RWPE2 (cell line): ENCODE measurements around the gene AGTPBP1.

Experiments
- ATAC-seq: fragments of 200-7000 bp; cut with Tn5 transposase; 3 replicates; pipeline ENCODE4 v1.9.1; 2021; ENCODE audit warnings: low read depth
- DNase-seq: peaks from one replicate; pipeline ENCODE4 v3.0.0-alpha.2; 2020; ENCODE audit warnings: low spot score
- H3K27ac ChIP-seq: fragments of 450-650 bp; 2 replicates; pipeline ENCODE4 v1.5.1; 2017; ENCODE audit warnings: mild to moderate bottlenecking; ENCODE audit not compliant: poor library complexity, severe bottlenecking
- H3K27me3 ChIP-seq: fragments of 250-450 bp; sonication (Bioruptor Pico); 2 replicates; pipeline ENCODE4 v1.5.1; 2021; ENCODE audit warnings: mild to moderate bottlenecking, moderate library complexity; ENCODE audit not compliant: insufficient read depth, poor library complexity, severe bottlenecking
- H3K36me3 ChIP-seq: fragments of 250-450 bp; sonication (Bioruptor Pico); 2 replicates; pipeline ENCODE4 v1.5.1; 2020; ENCODE audit warnings: low read depth, mild to moderate bottlenecking, moderate library complexity
- H3K4me1 ChIP-seq: fragments of 250-450 bp; sonication (Bioruptor Pico); 2 replicates; pipeline ENCODE4 v1.5.1; 2021; ENCODE audit warnings: mild to moderate bottlenecking, moderate library complexity; ENCODE audit not compliant: insufficient read depth, poor library complexity, severe bottlenecking
- H3K4me3 ChIP-seq: fragments of 250-450 bp; sonication (Bioruptor Pico); 2 replicates; pipeline ENCODE4 v1.5.1; 2021; ENCODE audit warnings: mild to moderate bottlenecking, moderate library complexity; ENCODE audit not compliant: severe bottlenecking
- H3K9me3 ChIP-seq: fragments of 250-450 bp; sonication (Bioruptor Pico); 2 replicates; pipeline ENCODE4 v1.5.1; 2021; ENCODE audit warnings: mild to moderate bottlenecking, moderate library complexity; ENCODE audit not compliant: severe bottlenecking
- CTCF ChIP-seq: fragments of 450-650 bp; IDR thresholded peaks from one replicate; pipeline ENCODE4 v1.5.1; 2017; ENCODE audit warnings: mild to moderate bottlenecking, moderate library complexity; ENCODE audit not compliant: poor library complexity, severe bottlenecking

AGTPBP1 gene

DNA sequence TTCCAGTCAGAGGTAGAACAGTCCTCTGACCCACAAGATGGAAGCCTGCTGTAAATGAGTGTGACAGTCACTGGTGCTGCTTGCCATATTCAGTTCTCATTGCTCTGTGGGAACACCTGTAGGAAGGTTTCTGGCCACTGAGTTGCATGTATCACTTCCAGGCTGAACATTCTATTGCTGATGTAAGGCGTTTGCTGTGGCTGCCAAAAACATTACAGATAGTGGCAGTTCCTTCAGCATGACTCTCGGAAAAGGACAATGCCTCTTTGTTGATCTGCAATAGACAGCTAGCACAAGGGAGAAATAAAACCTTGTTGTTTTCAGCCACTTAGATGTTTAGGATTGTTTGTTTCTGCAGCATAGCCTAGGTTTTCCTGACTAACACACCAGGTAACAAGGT lies 217.2 kb downstream of the AGTPBP1 start:
- Histone ChIP-seq H3K36me3 (no peaks in the 10 kb centered on the region), H3K4me1 (no peaks in the 10 kb centered on the region), H3K27ac (no peak overlapping the region), H3K4me3 (no peak overlapping the region), H3K27me3 (peaks cover 29% of the 10 kb centered on the region), H3K9me3 (no peaks in the 10 kb centered on the region)
- DNase-seq, result no peak
- no peak for TF ChIP-seq CTCF
- ATAC-seq, result no peak

- no peak for TF ChIP-seq CTCF
- Histone ChIP-seq H3K27ac (no peak overlapping the region), H3K9me3 (no peaks in the 10 kb centered on the region), H3K4me1 (no peaks in the 10 kb centered on the region), H3K36me3 (no peaks in the 10 kb centered on the region), H3K27me3 (peaks cover 29% of the 10 kb centered on the region), H3K4me3 (no peak overlapping the region)
- no peak for ATAC-seq
- no peak for DNase-seq
Measured at GRCh38 chr9:85523202-85523601, 218.6 kb downstream of the AGTPBP1 start.

DNA sequence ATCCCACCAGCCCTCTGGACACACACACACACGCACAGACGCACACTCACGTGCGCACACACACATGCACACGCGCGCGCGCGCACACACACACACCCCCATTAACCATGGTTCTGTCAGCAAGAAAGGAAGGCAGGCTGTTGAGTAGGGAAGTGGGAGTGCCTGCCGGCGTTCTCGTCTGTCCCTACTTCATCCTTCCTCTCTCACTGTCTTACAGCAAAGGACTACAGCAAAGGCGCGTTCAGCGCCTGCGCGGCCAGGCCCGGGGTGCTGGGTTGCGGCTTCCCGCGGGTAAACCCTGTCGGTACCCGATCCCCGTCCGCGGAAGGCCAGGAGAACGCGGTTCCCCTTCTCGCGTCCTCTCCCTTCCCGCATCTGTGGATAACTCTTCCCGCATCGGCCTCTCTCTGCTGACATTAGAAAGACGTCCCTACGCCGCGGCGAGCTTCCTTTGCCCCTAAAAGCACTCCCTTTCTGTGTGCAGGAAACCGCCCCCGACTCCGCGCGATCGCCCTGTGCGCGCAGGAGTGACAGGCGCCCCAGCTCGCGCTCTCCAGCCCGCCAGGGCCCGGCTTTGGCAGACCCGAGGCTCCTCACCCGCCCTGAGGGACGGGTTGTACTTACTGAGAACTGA lies 219.2 kb downstream of the AGTPBP1 start:
- H3K27me3 ChIP-seq, result peaks cover 29% of the 10 kb centered on the region
- H3K4me3 ChIP-seq, result peak overlapping the region; percentile 16
- DNase-seq (no peak), ATAC-seq (peak; percentile 74)
- no peak for TF ChIP-seq CTCF
- no peak overlapping the region for H3K27ac ChIP-seq
- no peaks in the 10 kb centered on the region for H3K36me3 ChIP-seq
- H3K4me1 ChIP-seq, result no peaks in the 10 kb centered on the region
- H3K9me3 ChIP-seq, result no peaks in the 10 kb centered on the region

GRCh38 chr9:85521371-85522197 lies 220.2 kb downstream of the AGTPBP1 start:
- H3K27me3 ChIP-seq, result peaks cover 29% of the 10 kb centered on the region
- no peak for TF ChIP-seq CTCF
- H3K9me3 ChIP-seq, result no peaks in the 10 kb centered on the region
- H3K27ac ChIP-seq, result no peak overlapping the region
- H3K4me1 ChIP-seq, result no peaks in the 10 kb centered on the region
- no peak overlapping the region for H3K4me3 ChIP-seq
- H3K36me3 ChIP-seq, result no peaks in the 10 kb centered on the region
- no peak for ATAC-seq
- DNase-seq, result no peak
